ENCODE measurements around the gene SLC16A4.
A peak's percentile ranks its signal among the peaks of the same experiment; 100 is the strongest.
"Not testable (repeated sequence)": the region's sequence is repeated elsewhere in the genome, so short reads cannot be mapped to it uniquely, and the experiment has no call there.

SLC16A4 gene

GRCh38 chr1:110409316-110409715, 18.5 kb upstream of the SLC16A4 start:
- no peak for DNase-seq (ENCODE audit: low read depth in 1 of 2, low spot score in 1 of 2)

GRCh38 chr1:110408488-110408887, 17.7 kb upstream of the SLC16A4 start:
- DNase-seq (ENCODE audit: low read depth in 1 of 2, low spot score in 1 of 2) = no peak

DNA sequence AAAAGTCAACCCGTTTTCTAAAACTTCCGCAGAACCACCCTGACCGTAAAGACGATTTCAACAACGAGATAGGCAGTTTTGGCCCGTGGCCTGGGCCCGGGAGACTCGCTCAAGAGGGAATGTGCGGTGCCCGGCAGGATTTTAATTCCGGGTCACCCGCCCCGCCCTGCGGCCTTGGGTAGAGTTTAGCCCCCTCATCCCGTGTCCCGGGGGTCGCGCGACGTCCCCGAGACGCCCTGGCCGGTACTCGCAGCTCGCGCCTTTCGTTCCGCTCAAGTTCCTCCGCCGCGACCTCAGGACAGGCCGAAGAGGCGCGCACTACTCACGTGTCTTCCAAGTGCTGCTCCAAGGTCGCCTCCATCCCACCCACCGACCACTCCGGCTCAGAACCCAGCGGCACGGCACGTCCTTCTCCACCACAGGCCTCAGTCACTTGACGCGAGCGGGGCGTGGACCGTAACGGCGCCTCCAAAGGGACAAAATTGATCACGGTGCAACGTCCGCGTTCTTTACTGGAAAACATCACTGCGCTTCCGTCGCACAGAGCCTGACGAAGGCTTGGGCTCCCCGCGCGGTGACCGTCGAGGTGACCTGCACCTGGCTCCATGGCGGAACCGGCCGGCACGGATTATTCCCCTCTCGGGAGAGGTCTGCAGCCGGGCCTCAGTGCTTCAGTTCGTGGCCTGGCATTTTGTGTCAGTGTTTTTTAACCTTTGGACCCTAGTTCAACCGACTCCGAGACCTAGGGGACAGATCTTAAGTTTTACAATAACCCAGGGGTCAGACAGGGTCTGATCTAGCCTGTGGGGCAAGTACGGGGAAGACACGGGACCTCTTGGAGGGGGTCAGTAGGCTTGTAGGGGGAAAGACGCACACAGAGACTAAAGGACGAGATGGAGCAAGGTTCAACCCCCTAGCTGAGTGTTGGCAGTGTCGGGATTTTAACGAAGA, 16.7 kb upstream of the SLC16A4 start, which contains the start of gene LAMTOR5:
TSS of gene LAMTOR5 (minus strand) at position 435 of the 951 bp plus-strand sequence. CDS start at position 361, 74 bp downstream.
- peak; percentile 75 to 81 for DNase-seq (ENCODE audit: low read depth in 1 of 2, low spot score in 1 of 2)

DNA sequence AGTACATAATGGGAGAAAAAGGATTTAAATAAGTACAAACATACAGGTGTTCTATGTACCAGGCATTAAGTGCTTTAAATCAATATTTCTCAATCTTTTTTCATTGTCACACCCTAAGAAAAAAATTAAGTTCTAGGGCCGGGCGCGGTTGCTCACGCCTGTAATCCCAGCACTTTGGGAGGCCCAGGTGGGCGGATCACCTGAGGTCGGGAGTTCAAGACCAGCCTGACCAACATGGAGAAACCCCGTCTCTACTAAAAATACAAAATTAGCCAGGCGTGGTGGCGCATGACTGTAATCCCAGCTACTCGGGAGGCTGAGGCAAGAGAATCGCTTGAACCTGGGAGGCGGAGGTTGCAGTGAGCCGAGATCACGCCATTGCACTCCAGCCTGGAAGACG, 15.6 kb upstream of the SLC16A4 start:
- DNase-seq (ENCODE audit: low read depth in 1 of 2, low spot score in 1 of 2) = not testable (repeated sequence)

GRCh38 chr1:110404401-110404800, 13.6 kb upstream of the SLC16A4 start:
- no peak for DNase-seq (ENCODE audit: low read depth in 1 of 2, low spot score in 1 of 2)

GRCh38 chr1:110403805-110404204, 13.0 kb upstream of the SLC16A4 start:
- no peak for DNase-seq (ENCODE audit: low read depth in 1 of 2, low spot score in 1 of 2)

GRCh38 chr1:110396259-110396958, 5.6 kb upstream of the SLC16A4 start:
- DNase-seq (ENCODE audit: low read depth in 1 of 2, low spot score in 1 of 2) = not testable (repeated sequence)

- no peak for DNase-seq (ENCODE audit: low read depth in 1 of 2, low spot score in 1 of 2)
These were observed 3.6 kb upstream of the SLC16A4 start for GRCh38 chr1:110394493-110394820.

DNA sequence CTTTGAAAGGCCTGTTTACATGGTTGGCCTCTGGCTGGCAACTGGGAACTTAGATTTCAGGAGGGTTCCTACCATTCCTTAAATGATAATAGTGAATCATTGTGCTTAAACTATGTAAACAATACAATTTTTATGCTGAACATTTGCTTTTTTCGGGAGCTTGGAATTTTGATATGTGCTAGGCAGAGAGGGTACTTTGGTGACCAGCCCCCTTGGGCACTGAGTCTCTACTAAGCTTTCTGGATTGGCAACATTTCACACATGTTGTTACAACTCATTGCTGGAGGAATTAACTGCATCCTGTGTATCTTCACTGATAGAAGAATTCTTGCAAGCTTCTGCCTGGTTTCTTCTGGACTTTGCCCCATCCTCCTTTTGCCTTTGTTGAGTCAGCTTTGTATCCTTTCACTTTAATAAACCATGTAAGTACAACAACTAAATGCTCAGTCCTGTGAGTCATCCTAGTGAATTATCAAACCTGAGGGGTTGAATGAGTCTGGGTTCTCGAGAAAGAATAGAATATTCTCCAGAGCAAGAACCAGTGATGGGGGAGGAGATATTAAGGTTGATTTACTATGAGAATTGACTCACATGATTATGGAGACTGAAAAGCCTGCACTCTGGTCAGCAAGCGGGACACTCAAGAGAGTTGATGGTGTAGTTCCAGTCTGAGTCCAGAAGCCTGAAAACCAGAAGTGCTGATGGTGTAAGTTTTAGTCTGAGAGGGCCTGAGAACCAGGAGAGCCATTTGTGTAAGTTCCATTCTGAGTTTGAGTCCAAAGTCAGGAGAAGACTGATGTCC, 3.1 kb upstream of the SLC16A4 start:
- no peak for DNase-seq (ENCODE audit: low read depth in 1 of 2, low spot score in 1 of 2)

- no peak for DNase-seq (ENCODE audit: low read depth in 1 of 2, low spot score in 1 of 2)
These were observed 2.5 kb upstream of the SLC16A4 start for GRCh38 chr1:110393286-110393685.

DNA sequence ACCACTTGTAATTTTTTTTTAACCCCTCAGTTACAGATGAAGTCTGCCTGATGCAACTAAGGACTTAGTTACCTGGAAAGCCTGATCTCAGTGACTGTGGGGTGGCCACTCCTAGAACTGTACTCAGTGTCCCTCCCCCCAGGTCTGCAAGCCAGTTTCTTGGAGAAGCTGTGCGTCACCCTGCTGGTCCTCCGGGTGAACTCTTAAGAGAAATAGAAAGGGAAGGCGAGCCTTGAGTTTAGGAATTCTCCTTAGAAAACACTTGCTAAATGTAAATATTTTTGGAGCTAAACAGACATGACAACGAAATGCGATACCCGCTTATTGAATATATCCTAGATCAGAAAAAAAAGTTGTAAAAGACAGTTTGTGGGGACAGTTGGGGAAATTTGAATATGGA, 730 bp downstream of the SLC16A4 start:
- DNase-seq (ENCODE audit: low read depth in 1 of 2, low spot score in 1 of 2) = no peak

GRCh38 chr1:110387048-110387754, 3.6 kb downstream of the SLC16A4 start:
- DNase-seq (ENCODE audit: low read depth in 1 of 2, low spot score in 1 of 2) = no peak

- no peak for DNase-seq (ENCODE audit: low read depth in 1 of 2, low spot score in 1 of 2)
These were observed 5.5 kb downstream of the SLC16A4 start for GRCh38 chr1:110385369-110385768.

DNA sequence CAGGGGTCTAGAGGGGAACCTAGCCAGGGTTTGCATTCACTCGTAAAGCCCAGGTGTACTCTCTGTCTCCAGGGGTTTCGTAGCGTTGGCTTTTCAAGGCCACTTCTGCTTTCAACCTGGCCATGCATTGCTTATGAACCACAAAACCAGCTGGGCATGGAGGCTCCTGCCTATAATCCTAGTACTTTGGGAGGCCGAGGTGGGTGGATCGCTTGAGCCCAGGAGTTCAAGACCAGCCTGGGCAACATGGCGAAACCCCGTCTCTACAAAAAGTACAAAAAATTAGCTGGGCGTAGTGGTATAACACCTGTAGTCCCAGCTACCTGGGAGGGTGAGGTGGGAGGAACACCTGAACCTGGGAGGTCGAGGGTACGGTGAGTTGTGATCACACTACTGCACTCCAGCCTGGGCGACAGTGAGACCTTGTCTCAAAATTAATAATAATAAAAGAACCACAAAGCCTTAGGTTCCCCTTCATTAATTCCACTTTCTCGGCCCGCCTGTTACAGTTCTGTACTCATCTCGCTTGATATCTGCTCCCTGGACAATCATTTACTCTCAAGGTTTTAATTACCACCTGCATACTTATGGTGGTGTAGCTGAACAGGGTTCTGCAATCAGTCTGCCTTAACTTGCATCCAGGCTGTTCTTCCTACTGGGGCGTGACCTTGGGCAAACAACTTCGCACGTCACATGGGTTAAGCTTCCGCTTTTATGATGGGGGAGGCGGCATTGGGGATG, 6.1 kb downstream of the SLC16A4 start:
- DNase-seq (ENCODE audit: low read depth in 1 of 2, low spot score in 1 of 2) = no peak

DNA sequence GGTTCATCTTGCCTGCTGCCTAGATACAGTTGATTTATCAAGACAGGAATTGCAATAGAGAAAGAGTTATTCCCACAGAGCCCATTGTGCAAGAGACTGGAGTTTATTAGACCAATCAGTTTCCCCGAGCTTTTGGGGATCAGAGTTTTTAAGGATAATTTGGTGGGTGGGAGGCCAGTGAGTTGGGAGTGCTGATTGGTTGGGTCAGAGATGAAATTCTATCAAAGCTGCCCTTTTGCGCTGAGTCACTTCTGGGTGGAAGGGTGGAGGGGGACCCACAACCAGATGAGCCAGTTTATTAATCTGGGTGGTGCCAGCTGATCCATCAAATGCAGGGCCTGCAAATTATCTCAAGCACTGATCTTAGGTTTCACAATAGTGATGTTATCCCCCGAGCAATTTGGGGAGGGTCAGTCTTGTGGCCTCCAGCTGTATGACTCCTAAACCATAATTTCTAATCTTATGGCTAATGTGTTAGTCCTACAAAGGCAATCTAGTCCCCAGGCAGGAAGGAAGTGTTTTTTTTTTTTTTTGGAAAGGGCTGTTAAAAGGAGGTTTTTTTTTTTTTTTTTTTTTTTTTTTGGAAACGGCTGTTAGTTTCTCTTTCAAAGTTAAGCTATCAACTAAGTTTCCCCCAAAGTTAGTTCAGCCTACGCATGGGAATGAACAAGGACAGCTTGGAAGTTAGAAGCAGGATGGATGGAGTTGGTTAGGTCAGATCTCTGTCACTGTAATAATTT, 7.4 kb downstream of the SLC16A4 start:
- no peak for DNase-seq (ENCODE audit: low read depth in 1 of 2, low spot score in 1 of 2)

DNA sequence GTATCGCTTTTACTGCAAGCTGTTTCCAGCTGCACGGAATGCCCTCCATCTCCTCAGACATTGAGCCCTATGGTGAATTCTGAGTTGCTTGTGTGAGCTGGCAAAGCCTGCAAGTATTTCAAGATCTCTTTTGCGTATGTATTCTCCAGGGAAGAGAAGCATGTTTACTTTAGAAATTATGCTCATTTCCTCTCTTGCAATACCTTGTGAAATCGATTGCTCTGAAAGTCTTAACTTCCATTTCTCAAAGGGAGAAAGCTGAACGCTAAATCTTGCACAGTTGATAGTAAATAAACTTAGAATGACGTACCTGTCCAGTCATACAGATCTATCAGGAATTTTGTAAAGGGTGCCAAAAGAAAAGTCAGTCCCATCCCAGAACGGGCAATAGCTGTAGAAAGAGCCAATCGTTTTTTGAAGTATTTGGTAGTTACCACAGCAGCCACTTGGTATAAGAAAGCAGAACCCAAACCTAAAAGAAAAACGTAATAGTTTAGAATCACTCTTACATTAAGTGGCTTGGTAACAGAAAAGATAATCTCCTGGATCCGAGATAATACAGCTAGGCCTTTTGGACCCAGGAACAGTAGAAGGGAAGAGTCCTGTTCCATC, 10.0 kb downstream of the SLC16A4 start:
- no peak for DNase-seq (ENCODE audit: low read depth in 1 of 2, low spot score in 1 of 2)

- DNase-seq (ENCODE audit: low read depth in 1 of 2, low spot score in 1 of 2) = no peak
These were observed 15.3 kb downstream of the SLC16A4 start for GRCh38 chr1:110375490-110375889.

GRCh38 chr1:110370827-110371226, 20.0 kb downstream of the SLC16A4 start:
- no peak for DNase-seq (ENCODE audit: low read depth in 1 of 2, low spot score in 1 of 2)

- no peak for DNase-seq (ENCODE audit: low read depth in 1 of 2, low spot score in 1 of 2)
These were observed 26.6 kb downstream of the SLC16A4 start for GRCh38 chr1:110364221-110364620.

Measured in stimulated activated CD4-positive, alpha-beta T cell treated with anti-CD3 and anti-CD28 coated beads, Interleukin-15, amount 100 ng/mL, for 1 hour (primary cell).